B cell (primary cell): Measurements from ENCODE around the gene RSU1. TPM values are rescaled to one million over a fixed set of nuclear protein-coding genes. Genes with fewer than 3 reads are reported as not detected.

Source experiments
- ATAC-seq: fragments of 200-7000 bp; cut with Tn5 transposase; one replicate; pipeline ENCODE4 v1.10.0; 2021; ENCODE audit warnings: low read depth, mild to moderate bottlenecking, moderate number of reproducible peaks, moderate library complexity
- CTCF ChIA-PET: fragments of 350-600 bp; sonication (Branson Sonifier 250); formaldehyde crosslinking; loops from one replicate; lab custom pipeline; 2021; ENCODE audit warnings: antibody characterized with exemption, inconsistent platforms; lab: Charles Lee
- POLR2A ChIA-PET: fragments of 350-600 bp; sonication (Branson Sonifier 250); formaldehyde crosslinking; loops from one replicate; lab custom pipeline; 2021; ENCODE audit warnings: antibody characterized with exemption; lab: Charles Lee
- DNase-seq: peaks from one replicate; pipeline ENCODE4 v3.0.0; 2013
- H2AFZ ChIP-seq: 2 replicates; pipeline ENCODE4 v1.6.1; 2012; ENCODE audit warnings: mild to moderate bottlenecking, low read depth, low read length; ENCODE audit not compliant: insufficient read depth, poor library complexity, severe bottlenecking
- H3K27ac ChIP-seq, 2 donors: 1 replicate in 1 of 2; 2 replicates in 1 of 2; pipeline ENCODE4 v1.5.1; 2012 to 2013; ENCODE audit warnings: low read length in 2 of 2, mild to moderate bottlenecking in 2 of 2, moderate library complexity in 1 of 2
- H3K27me3 ChIP-seq, 4 experiments: fragments of 200-600 bp in 1 of 4; sonication (generic) in 1 of 4; replicated peaks in 1 of 4; 1 replicate in 2 of 4; 2 replicates in 2 of 4; pipeline versions ENCODE4 v1.6.1 to v1.7.0; 2013 to 2016; ENCODE audit warnings: low read length in 3 of 4, mild to moderate bottlenecking in 2 of 4, mixed read lengths in 1 of 4, moderate library complexity in 1 of 4; ENCODE audit not compliant: insufficient read depth in 4 of 4, control insufficient read depth in 3 of 4; ENCODE audit errors: control extremely low read depth in 1 of 4
- H3K36me3 ChIP-seq, 2 experiments: replicated peaks in 1 of 2; 1 replicate in 1 of 2; 2 replicates in 1 of 2; pipeline versions ENCODE4 v1.6.1 to v1.7.1; 2013; ENCODE audit warnings: low read length in 1 of 2; ENCODE audit not compliant: insufficient read depth in 2 of 2, control insufficient read depth in 1 of 2; ENCODE audit errors: control extremely low read depth in 1 of 2, extremely low read depth in 1 of 2
- H3K4me1 ChIP-seq, 2 donors: fragments of 200-600 bp in 1 of 2; sonication (generic) in 1 of 2; 1 replicate in 1 of 2; 2 replicates in 1 of 2; pipeline versions ENCODE4 v1.5.1 to v1.6.1; 2013 to 2017; ENCODE audit warnings: low read length in 2 of 2; ENCODE audit not compliant: control insufficient read depth in 2 of 2, insufficient read depth in 2 of 2
- H3K4me2 ChIP-seq: replicated peaks from 2 replicates; pipeline ENCODE3; 2012; ENCODE audit warnings: mild to moderate bottlenecking, low read depth, low read length; ENCODE audit not compliant: poor library complexity, severe bottlenecking
- H3K4me3 ChIP-seq, 5 experiments: fragments of 200-600 bp in 1 of 5; sonication (generic) in 1 of 5; 1 replicate in 3 of 5; 2 replicates in 2 of 5; pipeline versions ENCODE4 v1.5.1 to v1.7.0; 2011 to 2016; ENCODE audit warnings: low read length in 4 of 5, mild to moderate bottlenecking in 4 of 5, low read depth in 2 of 5, control low read depth in 1 of 5, moderate library complexity in 1 of 5; ENCODE audit not compliant: insufficient read depth in 1 of 5; ENCODE audit errors: control extremely low read depth in 1 of 5, extremely low read depth in 1 of 5
- H3K79me2 ChIP-seq: fragments of 200-600 bp; sonication (generic); one replicate; pipeline ENCODE4 v1.6.0; 2016; ENCODE audit warnings: low read length; ENCODE audit not compliant: control insufficient read depth, insufficient read depth
- H3K9ac ChIP-seq: fragments of 200-600 bp; sonication (generic); 2 replicates; pipeline ENCODE4 v1.6.1; 2017; ENCODE audit warnings: mild to moderate bottlenecking, low read length, moderate library complexity
- H3K9me3 ChIP-seq, 3 donors: one replicate each; pipeline versions ENCODE4 v1.6.1 to v1.7.1; 2013; ENCODE audit warnings: low read length in 2 of 3; ENCODE audit not compliant: control insufficient read depth in 2 of 3, insufficient read depth in 1 of 3; ENCODE audit errors: control extremely low read depth in 1 of 3
- H4K20me1 ChIP-seq: 2 replicates; pipeline ENCODE4 v1.6.0; 2012; ENCODE audit warnings: mild to moderate bottlenecking, low read length; ENCODE audit not compliant: insufficient read depth, control insufficient read depth, poor library complexity, severe bottlenecking
- H3K27ac Mint-ChIP-seq: one replicate; pipeline ENCODE4 v1.8.0; 2021; ENCODE audit warnings: mixed read lengths
- H3K27me3 Mint-ChIP-seq: one replicate; pipeline ENCODE4 v1.8.0; 2021; ENCODE audit warnings: mixed read lengths
- H3K4me1 Mint-ChIP-seq: one replicate; pipeline ENCODE4 v1.8.0; 2021; ENCODE audit warnings: mixed read lengths
- H3K4me3 Mint-ChIP-seq: one replicate; pipeline ENCODE4 v1.8.0; 2021; ENCODE audit warnings: mixed read lengths
- H3K9me3 Mint-ChIP-seq: one replicate; pipeline ENCODE4 v1.8.0; 2022; ENCODE audit warnings: mixed read lengths; ENCODE audit not compliant: insufficient read depth
- CTCF ChIP-seq: fragments of 200-600 bp; IDR thresholded peaks from one replicate; pipeline ENCODE4 v1.8.0; 2022; ENCODE audit warnings: antibody characterized with exemption, mild to moderate bottlenecking
- EZH2 ChIP-seq: IDR thresholded peaks from 2 replicates; pipeline ENCODE4 v1.6.1; 2012; ENCODE audit warnings: borderline replicate concordance, low read depth, mild to moderate bottlenecking, moderate library complexity, low read length; ENCODE audit not compliant: insufficient read depth, poor library complexity, severe bottlenecking
- whole genome bisulfite sequencing: methylation state at CpG from one replicate; pipeline ENCODE4 v1.1.5; 2013; ENCODE audit warnings: missing lambda C conversion rate; ENCODE audit not compliant: insufficient coverage; 5-methylcytosine and 5-hydroxymethylcytosine counted together
- intact Hi-C: fragments of 100-400 bp; cut with micrococcal nuclease; formaldehyde crosslinking; loops from one replicate; pipeline ENCODE4 v1.10.0; 2022
- polyA plus RNA-seq: library from polyadenylated mRNA; depleted of rRNA; stranded (reverse); fragments of >200 nt; gene quantifications from 2 replicates; pipeline ENCODE4 v1.2.3, GENCODE V29; 2012
- total RNA-seq, 2 donors: library from RNA; stranded (reverse); fragments of 120-200 nt in 1 of 2; gene quantifications; 1 replicate in 1 of 2; 2 replicates in 1 of 2; pipeline versions ENCODE4 v1.2.3 to v1.2.4, GENCODE V29; 2013 to 2022

Gene RSU1
- total and polyA plus RNA-seq, 2 donors (not counting 1 experiment from before 2014, with no cell fraction given), result 33.4 to 41.1 TPM

GRCh38 chr10:16856567-16856966 is 39.3 kb upstream of the RSU1 start:
- H2AFZ ChIP-seq, result no peak overlapping the region
- no peak overlapping the region for H3K4me3 Mint-ChIP-seq
- POLR2A ChIA-PET, result no interaction called here

GRCh38 chr10:16856092-16856491 is 38.9 kb upstream of the RSU1 start:
- Histone ChIP-seq H3K9me3 (no peaks in the 10 kb centered on the region), H3K9ac (no peak overlapping the region), H3K79me2 (no peaks in the 10 kb centered on the region), H2AFZ (no peak overlapping the region), H3K36me3 (no peaks in the 10 kb centered on the region), H3K27me3 (no peaks in the 10 kb centered on the region), H3K27ac (no peak overlapping the region), H3K4me3 (no peak overlapping the region), H3K4me1 (no peaks in the 10 kb centered on the region), H4K20me1 (no peaks in the 10 kb centered on the region), H3K4me2 (no peak overlapping the region)
- Mint-ChIP-seq H3K27ac (no peak overlapping the region), H3K9me3 (peaks cover 5% of the 10 kb centered on the region), H3K4me1 (no peaks in the 10 kb centered on the region), H3K4me3 (no peak overlapping the region), H3K27me3 (peaks cover 10% of the 10 kb centered on the region)
- intact Hi-C loops, result no loop called here
- POLR2A ChIA-PET, result no interaction called here
- ATAC-seq, result no peak
- CTCF ChIA-PET, result interaction anchor here (0.5 to 0.7 kb wide), 2 partner anchors 401 to 474 kb away, joined by 3 read pairs; no protein-coding TSS in a partner anchor
- TF ChIP-seq CTCF, result no peak
- no peak for TF ChIP-seq EZH2
- no CpG with 5 or more reads among the region's 5 CpGs for WGBS
- no peak for DNase-seq

More at GRCh38 chr10:16856567-16856966, 39.3 kb upstream of the RSU1 start:
- Histone ChIP-seq H3K36me3 (no peaks in the 10 kb centered on the region), H3K4me1 (no peaks in the 10 kb centered on the region), H3K4me3 (no peak overlapping the region), H3K9ac (no peak overlapping the region), H3K9me3 (no peaks in the 10 kb centered on the region), H3K27ac (no peak overlapping the region), H4K20me1 (no peaks in the 10 kb centered on the region), H3K79me2 (no peaks in the 10 kb centered on the region), H3K4me2 (no peak overlapping the region), H3K27me3 (no peaks in the 10 kb centered on the region)
- TF ChIP-seq EZH2, result no peak
- no peak for TF ChIP-seq CTCF
- Mint-ChIP-seq H3K27ac (no peak overlapping the region), H3K9me3 (peaks cover 5% of the 10 kb centered on the region), H3K27me3 (peaks cover 10% of the 10 kb centered on the region), H3K4me1 (no peaks in the 10 kb centered on the region)
- 58% methylated on average over 3 of the region's 4 CpGs for WGBS
- DNase-seq (no peak), ATAC-seq (no peak)
- intact Hi-C loops, result no loop called here
- CTCF ChIA-PET, result interaction anchor here (0.5 to 1.0 kb wide), 3 partner anchors 10 to 475 kb away, joined by 3 to 4 read pairs (median 3); no protein-coding TSS in a partner anchor
